GM19023 (cell line): ENCODE measurements around the gene IL3RA.
"Not testable (repeated sequence)": the region's sequence is repeated elsewhere in the genome, so short reads cannot be mapped to it uniquely, and the experiment has no call there.

Source experiments
- ATAC-seq: cut with Tn5 transposase; IDR thresholded peaks from one replicate; pipeline ENCODE4 v1.9.1; 2021; ENCODE audit warnings: mild to moderate bottlenecking, moderate library complexity; ENCODE audit not compliant: unreplicated experiment

Gene IL3RA

GRCh38 chrX:1397441-1398270, 61.1 kb downstream of the IL3RA start:
- no peak for ATAC-seq

GRCh38 chrX:1398431-1399340, 62.1 kb downstream of the IL3RA start:
- ATAC-seq, result no peak

GRCh38 chrX:1400049-1400448, 63.5 kb downstream of the IL3RA start:
- ATAC-seq, result no peak

- ATAC-seq, result no peak
Measured at GRCh38 chrX:1400742-1401471, 64.3 kb downstream of the IL3RA start.

- ATAC-seq, result no peak
Measured at GRCh38 chrX:1401611-1402430, 65.2 kb downstream of the IL3RA start.

GRCh38 chrX:1403228-1403627, 66.6 kb downstream of the IL3RA start:
- no peak for ATAC-seq

- not testable (repeated sequence) for ATAC-seq
Measured at GRCh38 chrX:1403867-1404266, 67.3 kb downstream of the IL3RA start.

- ATAC-seq, result not testable (repeated sequence)
Measured at GRCh38 chrX:1405769-1406168, 69.2 kb downstream of the IL3RA start.

GRCh38 chrX:1407035-1407434, 70.5 kb downstream of the IL3RA start:
- no peak for ATAC-seq

- no peak for ATAC-seq
Measured at GRCh38 chrX:1411326-1411725, 74.7 kb downstream of the IL3RA start.

- ATAC-seq, result no peak
Measured at GRCh38 chrX:1412551-1413161, 76.1 kb downstream of the IL3RA start.

- ATAC-seq, result no peak
Measured at GRCh38 chrX:1416327-1416784, 79.8 kb downstream of the IL3RA start.

GRCh38 chrX:1416965-1417760, 80.6 kb downstream of the IL3RA start:
- ATAC-seq, result no peak

GRCh38 chrX:1417921-1418771, 81.6 kb downstream of the IL3RA start:
- no peak for ATAC-seq

GRCh38 chrX:1418901-1419544, 82.4 kb downstream of the IL3RA start:
- ATAC-seq, result no peak

GRCh38 chrX:1419545-1420355, 83.2 kb downstream of the IL3RA start:
- no peak for ATAC-seq

- ATAC-seq, result no peak
Measured at GRCh38 chrX:1420371-1420770, 83.8 kb downstream of the IL3RA start.
